SU-DHL-6 (cell line): ENCODE measurements around the gene MIB2.
"Not testable (repeated sequence)": the region's sequence is repeated elsewhere in the genome, so short reads cannot be mapped to it uniquely, and the experiment has no call there.

ENCODE experiments used
- CTCF ChIP-seq: fragments of 200-600 bp; sonication (generic); IDR thresholded peaks from one replicate; pipeline ENCODE4 v1.5.1; 2017; ENCODE audit warnings: antibody characterized with exemption, mild to moderate bottlenecking, low read length, moderate library complexity; ENCODE audit not compliant: insufficient read depth, poor library complexity, severe bottlenecking
- EZH2phosphoT487 ChIP-seq: fragments of 200-600 bp; sonication (generic), shearing (Covaris generic); conservative IDR thresholded peaks from 2 replicates; pipeline ENCODE4 v1.6.1; 2018; ENCODE audit warnings: mild to moderate bottlenecking, antibody characterized with exemption, low read length, moderate library complexity, mixed read lengths

DNA sequence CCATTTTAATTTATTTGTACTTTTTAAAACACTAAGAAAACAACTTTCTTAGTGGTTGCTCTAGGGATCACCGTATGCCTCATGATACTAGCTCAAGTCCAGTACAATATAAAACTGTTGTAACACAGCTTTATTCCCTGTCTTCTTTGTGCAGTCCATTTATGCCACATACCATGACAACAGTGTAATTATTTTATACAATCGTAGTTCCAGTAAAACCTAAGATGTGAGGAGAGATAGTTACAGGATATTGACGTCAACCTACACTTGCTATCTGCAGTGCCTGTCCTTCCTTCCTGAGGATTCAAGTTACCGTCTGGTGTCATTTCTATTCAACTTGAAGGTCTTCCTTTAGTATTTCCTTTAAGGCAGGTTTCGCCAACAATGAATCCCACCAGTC, 31.0 kb downstream of the MIB2 start:
- TF ChIP-seq CTCF, EZH2phosphoT487: not testable (repeated sequence)
